Retinal pigment epithelial cell (primary cell): Measurements from ENCODE around the gene RAB30.

Source experiments
- DNase-seq: peaks from one replicate; pipeline ENCODE4 v3.0.0-alpha.2; 2010; ENCODE audit warnings: low read depth
- H3K4me3 ChIP-seq: 2 replicates; pipeline ENCODE4 v1.5.1; 2011; ENCODE audit warnings: mild to moderate bottlenecking, low read length, control low read depth, moderate library complexity
- TF ChIP-seq, protein P1 (sequence below): conservative IDR thresholded peaks from 2 replicates; pipeline ENCODE4 v1.5.1; 2011; ENCODE audit warnings: low read depth, low read length, control low read depth, inconsistent platforms

The RAB30 gene

DNA sequence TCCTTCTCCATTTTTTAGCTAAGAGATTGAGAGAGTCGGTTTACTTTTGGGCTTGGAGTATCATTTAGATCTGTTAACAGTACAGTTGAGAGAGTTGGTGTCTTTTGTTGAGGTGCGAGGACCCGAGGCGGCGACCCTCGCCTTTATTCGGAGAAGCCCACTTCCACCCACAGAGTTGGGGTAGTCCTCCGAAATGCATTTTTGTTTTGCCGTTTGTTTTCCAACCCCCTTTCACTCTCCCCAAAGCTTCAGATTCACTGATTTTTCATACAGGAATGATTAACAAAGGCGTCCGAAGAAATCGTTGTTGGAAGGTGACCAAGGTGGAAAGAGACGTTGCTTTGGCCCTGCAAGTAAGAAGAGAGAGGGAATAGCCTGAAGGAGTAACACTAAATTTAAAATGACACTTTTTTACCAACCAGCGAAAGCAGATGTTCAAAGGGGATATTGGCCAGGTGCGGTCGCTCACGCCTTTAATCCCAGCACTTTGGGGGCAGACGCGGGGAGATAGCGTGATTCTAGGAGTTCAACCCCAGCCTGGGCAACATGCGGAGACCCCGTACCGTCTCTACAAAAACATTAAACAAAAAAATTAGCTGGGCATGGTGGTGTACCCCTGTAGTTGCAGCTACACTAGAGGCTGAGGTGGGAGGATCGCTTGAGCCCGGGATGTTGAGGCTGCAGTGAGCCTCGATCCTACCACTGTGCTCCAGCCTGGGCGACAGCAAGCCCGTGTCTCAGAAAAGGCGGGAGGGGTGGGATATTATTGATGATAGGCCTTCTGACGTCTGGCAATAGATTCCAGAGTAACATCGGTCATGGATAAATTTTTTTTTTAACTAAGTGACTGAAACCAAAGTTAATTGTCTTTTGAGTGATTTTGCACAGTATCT, 899 bp upstream of the RAB30 start:
- H3K4me3 ChIP-seq: peak overlapping the region; percentile 97
- no peak for DNase-seq
- TF ChIP-seq, protein P1, sequence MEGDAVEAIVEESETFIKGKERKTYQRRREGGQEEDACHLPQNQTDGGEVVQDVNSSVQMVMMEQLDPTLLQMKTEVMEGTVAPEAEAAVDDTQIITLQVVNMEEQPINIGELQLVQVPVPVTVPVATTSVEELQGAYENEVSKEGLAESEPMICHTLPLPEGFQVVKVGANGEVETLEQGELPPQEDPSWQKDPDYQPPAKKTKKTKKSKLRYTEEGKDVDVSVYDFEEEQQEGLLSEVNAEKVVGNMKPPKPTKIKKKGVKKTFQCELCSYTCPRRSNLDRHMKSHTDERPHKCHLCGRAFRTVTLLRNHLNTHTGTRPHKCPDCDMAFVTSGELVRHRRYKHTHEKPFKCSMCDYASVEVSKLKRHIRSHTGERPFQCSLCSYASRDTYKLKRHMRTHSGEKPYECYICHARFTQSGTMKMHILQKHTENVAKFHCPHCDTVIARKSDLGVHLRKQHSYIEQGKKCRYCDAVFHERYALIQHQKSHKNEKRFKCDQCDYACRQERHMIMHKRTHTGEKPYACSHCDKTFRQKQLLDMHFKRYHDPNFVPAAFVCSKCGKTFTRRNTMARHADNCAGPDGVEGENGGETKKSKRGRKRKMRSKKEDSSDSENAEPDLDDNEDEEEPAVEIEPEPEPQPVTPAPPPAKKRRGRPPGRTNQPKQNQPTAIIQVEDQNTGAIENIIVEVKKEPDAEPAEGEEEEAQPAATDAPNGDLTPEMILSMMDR: no peak

DNA sequence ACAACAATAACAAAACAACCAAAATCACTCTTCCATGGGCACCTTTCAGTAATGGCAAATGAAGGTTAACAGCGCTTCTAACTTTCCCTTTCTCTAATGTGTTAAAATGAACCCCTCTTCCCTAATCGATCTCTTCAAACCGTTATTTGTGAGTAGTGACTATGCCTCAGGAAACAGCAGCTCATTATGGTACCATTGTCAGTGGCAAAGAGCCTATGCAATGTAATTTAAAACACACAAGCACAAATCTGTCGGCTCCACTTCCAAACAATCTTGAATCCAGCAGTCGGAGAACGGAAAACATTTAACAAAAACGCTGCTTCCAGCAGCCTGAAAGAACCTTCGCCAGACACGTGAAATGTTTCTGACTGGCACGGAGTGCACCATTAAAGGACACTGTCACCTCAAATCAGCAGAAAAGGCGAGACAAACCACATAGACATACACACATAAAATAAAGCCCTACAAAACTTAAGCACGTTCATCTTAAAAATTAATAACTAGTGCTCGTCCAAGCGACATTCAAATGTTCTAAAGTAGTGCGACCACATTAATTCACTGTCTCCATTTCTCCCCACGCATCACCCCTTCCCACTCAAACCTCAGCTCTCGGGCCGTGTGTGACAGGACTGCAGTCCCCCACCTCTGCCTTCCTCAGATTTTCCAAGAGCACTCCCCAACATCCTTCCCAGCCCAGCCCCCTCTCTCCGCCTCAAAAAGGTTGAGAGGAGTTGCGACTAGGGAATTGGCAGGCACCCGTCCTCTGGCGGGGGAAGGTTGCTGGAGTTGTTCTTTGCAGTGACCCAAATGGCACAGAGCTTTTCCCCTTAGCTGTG, 748 bp downstream of the RAB30 start:
- DNase-seq: no peak
- TF ChIP-seq, protein P1: no peak
- peak overlapping the region; percentile 97 for H3K4me3 ChIP-seq

DNA sequence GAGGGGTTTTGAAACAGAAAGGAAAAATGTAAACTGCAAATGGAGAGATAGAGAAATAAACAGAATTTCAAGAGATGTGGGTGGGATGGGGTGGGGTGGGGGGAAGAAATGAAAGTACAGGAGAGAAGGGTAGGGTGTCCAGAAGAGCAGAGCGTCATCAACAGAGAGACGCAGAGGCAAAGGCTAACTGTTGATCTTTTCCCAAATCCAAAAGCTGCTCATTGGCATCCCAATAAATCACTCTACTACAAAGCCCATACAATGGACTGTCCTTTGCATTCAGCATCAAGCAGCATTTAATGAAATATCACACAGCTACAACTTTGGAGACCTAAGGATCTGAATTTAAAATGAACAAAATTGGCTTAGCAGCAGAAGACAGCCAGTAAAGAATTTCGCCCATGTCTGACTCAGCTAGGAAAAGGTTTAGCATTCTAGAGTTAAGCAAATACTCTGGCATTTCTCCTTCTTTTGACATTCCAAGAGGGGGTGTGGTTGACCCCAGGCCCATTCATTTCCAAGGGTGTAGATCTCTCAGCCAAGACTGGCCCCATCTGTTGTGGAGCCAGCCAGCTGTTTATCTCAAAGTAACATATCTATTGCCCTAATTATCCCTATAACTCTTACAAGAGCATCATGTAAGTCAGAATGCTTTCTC, 1.5 kb downstream of the RAB30 start:
- TF ChIP-seq, protein P1: no peak
- peak overlapping the region; percentile 97 for H3K4me3 ChIP-seq
- peak; percentile 56 for DNase-seq

DNA sequence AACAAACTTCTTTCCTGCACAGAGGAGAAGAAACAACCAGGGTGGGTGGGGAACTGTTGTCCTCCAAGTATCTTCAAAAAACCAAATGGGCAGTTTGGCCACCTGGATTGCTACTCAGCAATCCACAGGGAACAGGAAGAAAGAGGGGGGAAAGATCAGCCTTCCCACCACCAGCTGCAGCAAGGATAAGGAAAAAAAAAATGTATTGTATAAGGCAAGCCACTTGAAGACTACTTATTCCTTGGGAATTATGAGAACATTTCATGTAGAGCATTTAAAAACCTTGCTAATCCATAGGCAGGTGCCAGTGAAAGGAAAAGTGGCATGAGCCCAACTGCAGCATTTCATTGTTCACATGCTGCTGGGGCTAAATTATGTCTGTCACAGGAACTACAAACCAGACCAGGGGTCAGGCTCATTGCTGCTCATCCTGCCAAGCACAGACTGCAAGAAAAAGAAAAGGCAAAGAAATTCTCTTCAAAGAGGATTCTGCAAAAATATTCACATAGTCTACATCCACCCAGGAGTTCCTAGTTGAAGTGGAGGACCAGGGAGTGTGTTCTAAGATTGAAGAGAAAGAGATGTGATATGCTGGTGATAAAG, 2.2 kb downstream of the RAB30 start:
- H3K4me3 ChIP-seq: peak overlapping the region; percentile 97
- TF ChIP-seq, protein P1: no peak
- peak; percentile 28 for DNase-seq

DNA sequence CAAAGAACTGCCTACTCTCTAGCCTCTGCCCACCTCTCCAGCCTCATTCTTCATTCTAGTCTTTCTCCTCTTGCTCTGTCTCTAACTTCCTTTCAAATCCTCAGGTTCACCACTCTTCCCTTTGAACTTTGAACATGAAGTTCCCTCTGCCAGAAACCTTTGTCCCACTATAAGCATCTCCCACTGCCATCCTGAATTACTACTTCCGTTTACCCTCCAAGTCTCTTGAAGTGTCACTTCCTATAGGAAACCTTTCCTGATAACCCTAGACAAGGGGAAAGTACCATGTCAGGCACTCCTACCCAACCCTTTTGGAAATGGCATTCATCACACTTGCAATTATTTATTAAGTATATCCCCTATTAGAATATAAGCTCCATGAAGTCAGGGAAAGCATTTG, 3.1 kb downstream of the RAB30 start:
- DNase-seq: no peak
- TF ChIP-seq, protein P1: no peak
- no peak overlapping the region for H3K4me3 ChIP-seq

DNA sequence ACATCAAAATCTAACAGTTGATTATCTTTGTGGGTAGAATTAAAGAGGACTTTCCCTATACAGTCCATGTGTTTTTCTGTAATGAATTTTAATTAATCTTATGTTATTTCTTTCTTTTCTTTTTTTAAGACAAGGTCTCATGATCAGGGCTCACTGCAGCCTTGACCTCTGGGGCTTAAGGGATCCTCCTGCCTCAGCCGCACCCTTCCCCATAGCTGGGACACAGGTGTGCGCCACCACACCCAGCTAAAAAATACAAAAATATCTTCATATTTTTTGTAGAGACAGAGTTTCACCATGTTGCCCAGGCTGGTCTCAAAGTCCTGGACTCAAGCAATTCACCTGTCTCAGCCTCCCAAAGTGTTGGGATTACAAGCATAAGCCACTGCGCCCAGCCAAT, 7.7 kb downstream of the RAB30 start:
- DNase-seq: no peak
- no peak overlapping the region for H3K4me3 ChIP-seq
- TF ChIP-seq, protein P1: no peak
